Measurements from ENCODE around the gene PPFIA3. TPM values are rescaled to one million over a fixed set of nuclear protein-coding genes. Genes with fewer than 3 reads are reported as not detected.
"Not testable (repeated sequence)": the region's sequence is repeated elsewhere in the genome, so short reads cannot be mapped to it uniquely, and the experiment has no call there.

PPFIA3 gene
- total RNA-seq, 1 donor from 2014 or later, result 17.8 TPM

DNA sequence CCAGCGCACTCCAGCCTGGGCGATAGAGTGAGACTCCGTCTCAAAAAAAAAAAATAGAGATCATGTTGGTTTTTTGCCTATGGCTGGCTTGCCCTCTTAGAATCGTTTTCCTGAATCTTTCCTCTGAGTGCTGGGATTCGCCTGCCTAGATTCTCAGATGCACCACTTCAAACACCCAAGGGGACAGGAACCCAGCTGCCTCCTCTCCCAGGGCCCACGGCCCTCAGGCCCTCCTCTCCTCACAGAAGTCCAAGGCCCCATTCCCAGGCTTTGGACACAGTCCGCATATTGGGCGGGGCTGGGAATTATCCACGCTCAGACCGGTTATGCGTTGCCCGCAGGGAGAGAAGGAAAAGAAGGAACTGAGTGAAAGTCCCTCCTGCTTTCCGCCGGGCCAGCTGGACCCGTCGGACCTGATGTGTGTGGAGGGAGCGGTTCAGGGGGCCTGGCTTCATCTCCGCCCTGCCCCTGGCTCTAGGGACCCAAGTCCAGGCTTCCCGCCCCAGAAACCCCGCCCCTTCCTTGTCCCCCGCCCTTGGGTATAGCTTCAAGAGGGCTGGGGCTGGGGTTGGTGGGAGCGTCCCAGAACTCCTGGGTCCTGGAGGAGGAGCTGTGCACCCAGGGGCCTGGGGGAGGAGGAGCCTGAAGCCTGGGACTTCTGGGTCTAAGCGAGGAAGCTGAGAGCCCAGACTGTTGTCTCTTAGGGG is 5.8 kb downstream of the PPFIA3 start:
- TF ChIP-seq, protein P1, sequence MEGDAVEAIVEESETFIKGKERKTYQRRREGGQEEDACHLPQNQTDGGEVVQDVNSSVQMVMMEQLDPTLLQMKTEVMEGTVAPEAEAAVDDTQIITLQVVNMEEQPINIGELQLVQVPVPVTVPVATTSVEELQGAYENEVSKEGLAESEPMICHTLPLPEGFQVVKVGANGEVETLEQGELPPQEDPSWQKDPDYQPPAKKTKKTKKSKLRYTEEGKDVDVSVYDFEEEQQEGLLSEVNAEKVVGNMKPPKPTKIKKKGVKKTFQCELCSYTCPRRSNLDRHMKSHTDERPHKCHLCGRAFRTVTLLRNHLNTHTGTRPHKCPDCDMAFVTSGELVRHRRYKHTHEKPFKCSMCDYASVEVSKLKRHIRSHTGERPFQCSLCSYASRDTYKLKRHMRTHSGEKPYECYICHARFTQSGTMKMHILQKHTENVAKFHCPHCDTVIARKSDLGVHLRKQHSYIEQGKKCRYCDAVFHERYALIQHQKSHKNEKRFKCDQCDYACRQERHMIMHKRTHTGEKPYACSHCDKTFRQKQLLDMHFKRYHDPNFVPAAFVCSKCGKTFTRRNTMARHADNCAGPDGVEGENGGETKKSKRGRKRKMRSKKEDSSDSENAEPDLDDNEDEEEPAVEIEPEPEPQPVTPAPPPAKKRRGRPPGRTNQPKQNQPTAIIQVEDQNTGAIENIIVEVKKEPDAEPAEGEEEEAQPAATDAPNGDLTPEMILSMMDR (conservative IDR thresholded peaks at IDR 0.05), result no peak
- Mint-ChIP-seq H3K9me3 (no peaks in the 10 kb centered on the region), H3K27me3 (peaks cover 27% of the 10 kb centered on the region), H3K27ac (peak overlapping the region; percentile 82), H3K36me3 (no peaks in the 10 kb centered on the region), H3K4me1 (ENCODE audit: unreplicated experiment) (peaks cover 16% of the 10 kb centered on the region), H3K4me3 (peak overlapping the region; percentile 69)
- no peak for DNase-seq (ENCODE audit: extremely low spot score, unreplicated experiment)

DNA sequence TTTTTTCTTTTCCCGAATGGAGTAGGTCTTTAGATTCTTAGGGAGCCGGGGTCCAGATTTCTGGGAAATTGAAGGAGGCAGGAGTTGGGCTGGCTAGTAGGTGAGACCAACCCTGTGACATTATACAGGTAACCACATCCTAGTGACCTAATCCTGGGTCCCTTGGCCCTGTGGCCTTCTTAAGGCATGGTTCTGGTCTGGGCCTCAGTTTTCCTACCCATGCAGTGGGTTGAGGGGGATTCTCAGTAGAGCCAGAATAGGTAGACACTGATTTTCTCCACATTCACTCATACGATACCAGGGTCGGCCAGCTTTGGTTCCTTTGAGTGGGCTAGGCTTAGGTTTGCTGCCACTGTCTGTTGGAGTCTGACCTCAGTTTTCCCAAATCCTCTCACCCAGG is 7.2 kb downstream of the PPFIA3 start:
- H3K4me1 Mint-ChIP-seq (ENCODE audit: unreplicated experiment), result peaks cover 10% of the 10 kb centered on the region
- H3K27ac Mint-ChIP-seq, result no peak overlapping the region
- TF ChIP-seq, protein P1 (conservative IDR thresholded peaks at IDR 0.05), result no peak
- H3K4me3 Mint-ChIP-seq, result no peak overlapping the region
- no peaks in the 10 kb centered on the region for H3K9me3 Mint-ChIP-seq
- DNase-seq (ENCODE audit: extremely low spot score, unreplicated experiment), result no peak
- no peaks in the 10 kb centered on the region for H3K36me3 Mint-ChIP-seq
- peaks cover 18% of the 10 kb centered on the region for H3K27me3 Mint-ChIP-seq

DNA sequence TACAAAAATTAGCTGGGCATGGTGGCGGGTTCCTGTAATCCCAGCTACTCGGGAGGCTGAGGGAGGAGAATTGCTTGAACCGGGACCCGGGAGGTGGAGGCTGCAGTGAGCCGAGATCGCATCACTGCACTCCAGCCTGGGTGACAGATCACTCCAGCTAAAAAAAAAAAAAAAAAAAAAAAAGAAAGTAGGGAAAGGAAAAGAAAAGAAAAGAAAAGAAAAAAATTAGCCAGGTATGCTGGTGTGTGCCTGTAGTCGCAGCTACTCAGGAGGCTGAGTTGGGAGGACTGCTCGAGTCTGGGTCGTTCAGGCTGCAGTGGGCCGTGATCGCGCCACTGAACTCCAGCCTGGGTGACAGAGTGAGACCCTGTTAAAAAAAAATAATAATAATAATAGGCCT is 7.9 kb downstream of the PPFIA3 start:
- H3K9me3 Mint-ChIP-seq; H3K4me3 Mint-ChIP-seq; DNase-seq (ENCODE audit: extremely low spot score, unreplicated experiment); H3K27ac Mint-ChIP-seq; H3K36me3 Mint-ChIP-seq: not testable (repeated sequence)
- Mint-ChIP-seq H3K27me3 (peaks cover 14% of the 10 kb centered on the region), H3K4me1 (ENCODE audit: unreplicated experiment) (peaks cover 10% of the 10 kb centered on the region)

DNA sequence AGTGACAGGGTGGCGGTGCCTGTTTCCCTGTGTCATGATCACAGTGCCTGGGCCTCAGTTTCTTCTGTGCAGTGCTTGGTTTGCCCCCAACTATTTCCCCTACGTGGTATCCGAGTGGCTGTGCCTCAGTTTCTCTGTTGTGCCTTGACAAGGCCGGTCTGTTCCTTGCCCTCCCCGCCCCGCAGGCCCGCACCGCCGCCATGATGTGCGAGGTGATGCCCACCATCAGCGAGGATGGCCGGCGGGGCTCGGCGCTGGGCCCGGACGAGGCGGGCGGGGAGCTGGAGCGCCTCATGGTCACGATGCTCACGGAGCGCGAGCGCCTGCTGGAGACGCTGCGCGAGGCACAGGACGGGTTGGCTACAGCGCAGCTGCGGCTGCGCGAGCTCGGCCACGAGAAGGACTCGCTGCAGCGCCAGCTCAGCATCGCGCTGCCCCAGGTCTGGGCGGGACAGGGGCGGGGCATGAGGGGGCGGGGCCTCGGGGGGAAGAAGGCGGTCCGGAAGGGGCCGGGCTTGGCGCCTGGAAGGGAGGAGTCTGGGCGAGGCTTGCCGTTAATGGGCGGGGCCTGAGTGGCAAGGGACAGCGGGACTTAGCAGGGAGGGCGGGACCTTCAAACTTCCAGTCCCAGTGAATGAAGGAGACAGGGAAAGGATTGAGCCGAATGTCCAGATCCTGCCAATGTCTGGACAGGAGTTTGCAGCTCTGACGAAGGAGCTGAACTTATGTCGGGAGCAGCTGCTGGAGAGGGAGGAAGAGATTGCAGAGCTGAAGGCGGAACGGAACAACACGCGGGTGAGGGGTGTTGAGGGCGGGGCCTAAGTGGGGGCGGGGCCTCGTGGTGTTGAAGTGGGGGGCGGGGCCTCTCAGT is 8.6 kb downstream of the PPFIA3 start:
- Mint-ChIP-seq H3K4me3 (peak overlapping the region; percentile 91), H3K36me3 (no peaks in the 10 kb centered on the region), H3K9me3 (no peaks in the 10 kb centered on the region), H3K4me1 (ENCODE audit: unreplicated experiment) (peaks cover 10% of the 10 kb centered on the region), H3K27me3 (peaks cover 10% of the 10 kb centered on the region), H3K27ac (peak overlapping the region; percentile 74)
- TF ChIP-seq, protein P1 (conservative IDR thresholded peaks at IDR 0.05), result peak; percentile 58
- peak; percentile 97 for DNase-seq (ENCODE audit: extremely low spot score, unreplicated experiment)

DNA sequence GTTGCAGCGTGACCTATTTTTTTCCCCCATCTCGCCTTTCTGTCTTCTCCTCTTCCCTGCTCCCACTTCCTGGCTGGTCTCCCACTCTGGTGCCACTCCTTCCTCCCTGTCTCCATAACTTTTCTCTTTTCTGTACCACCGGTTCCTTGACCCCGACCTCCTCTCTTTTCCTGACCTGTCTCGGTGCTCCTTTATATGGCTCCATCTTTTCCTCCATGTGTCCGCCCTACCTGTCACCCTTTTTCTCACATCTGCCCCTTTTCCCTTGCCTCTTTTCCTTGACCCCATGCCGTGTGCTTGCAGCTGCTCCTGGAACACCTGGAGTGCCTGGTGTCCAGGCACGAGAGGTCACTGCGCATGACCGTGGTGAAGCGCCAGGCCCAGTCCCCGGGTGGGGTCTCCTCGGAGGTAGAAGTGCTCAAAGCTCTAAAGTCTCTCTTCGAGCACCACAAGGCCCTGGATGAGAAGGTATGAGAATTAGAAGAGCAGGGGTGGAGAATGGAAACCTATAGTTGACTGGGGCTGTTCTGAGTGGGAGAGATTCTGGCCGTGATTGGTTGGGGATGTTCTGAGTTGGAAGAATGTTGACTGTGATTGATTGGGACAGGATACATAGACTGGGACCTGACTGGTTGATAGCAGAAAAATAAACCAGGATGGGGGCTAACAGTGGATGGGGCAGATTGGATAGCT is 9.3 kb downstream of the PPFIA3 start:
- TF ChIP-seq, protein P1 (conservative IDR thresholded peaks at IDR 0.05), result no peak
- Mint-ChIP-seq H3K27me3 (peaks cover 7% of the 10 kb centered on the region), H3K9me3 (no peaks in the 10 kb centered on the region), H3K4me1 (ENCODE audit: unreplicated experiment) (peaks cover 10% of the 10 kb centered on the region), H3K36me3 (no peaks in the 10 kb centered on the region), H3K27ac (peak overlapping the region; percentile 74), H3K4me3 (peak overlapping the region; percentile 91)
- DNase-seq (ENCODE audit: extremely low spot score, unreplicated experiment), result no peak

Data from type B pancreatic cell (in vitro differentiated cells).